ENCODE data around the gene SIAH3. TPM values are rescaled to one million over a fixed set of nuclear protein-coding genes. Genes with fewer than 3 reads are reported as not detected.
A peak's percentile ranks its signal among the peaks of the same experiment; 100 is the strongest.
"Not testable (repeated sequence)": the region's sequence is repeated elsewhere in the genome, so short reads cannot be mapped to it uniquely, and the experiment has no call there.

Gene SIAH3
- total RNA-seq, 2 donors from 2014 or later: 0.25 to 0.38 TPM

GRCh38 chr13:45756498-45756897 lies 95.1 kb downstream of the SIAH3 start:
- H3K9me3 Mint-ChIP-seq; ATAC-seq (replicated peaks in 1 of 2); H3K27me3 Mint-ChIP-seq (ENCODE audit: low read depth); H3K4me3 Mint-ChIP-seq; H3K36me3 Mint-ChIP-seq (ENCODE audit: insufficient read depth in 2 of 2); H3K4me1 Mint-ChIP-seq (ENCODE audit: low read depth); DNase-seq; H3K27ac Mint-ChIP-seq: not testable (repeated sequence)

DNA sequence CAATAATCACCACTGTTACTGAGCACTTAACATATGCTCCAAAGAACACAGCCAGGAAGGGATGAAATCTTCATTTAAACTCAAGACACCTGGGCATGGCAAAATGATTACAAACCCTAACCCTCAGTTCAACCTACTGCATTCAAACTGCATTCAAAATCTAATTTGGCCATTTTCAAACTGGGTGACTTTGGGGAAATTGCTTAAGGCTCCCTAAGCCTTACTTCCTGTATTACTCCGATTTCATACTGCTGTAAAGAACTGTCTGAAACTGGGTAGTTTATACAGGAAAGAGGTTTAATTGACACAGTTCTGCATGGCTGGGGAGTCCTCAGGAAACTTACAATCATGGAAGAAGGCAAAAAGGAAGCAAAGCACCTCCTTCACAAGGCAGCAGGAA lies 99.0 kb downstream of the SIAH3 start:
- H3K9me3 Mint-ChIP-seq: no peaks in the 10 kb centered on the region
- H3K4me1 Mint-ChIP-seq (ENCODE audit: low read depth): no peaks in the 10 kb centered on the region
- no peak for DNase-seq
- no peaks in the 10 kb centered on the region for H3K36me3 Mint-ChIP-seq (ENCODE audit: insufficient read depth in 2 of 2)
- H3K27me3 Mint-ChIP-seq (ENCODE audit: low read depth): no peaks in the 10 kb centered on the region
- H3K4me3 Mint-ChIP-seq: no peak overlapping the region
- H3K27ac Mint-ChIP-seq: no peak overlapping the region
- ATAC-seq (replicated peaks in 1 of 2): no peak

DNA sequence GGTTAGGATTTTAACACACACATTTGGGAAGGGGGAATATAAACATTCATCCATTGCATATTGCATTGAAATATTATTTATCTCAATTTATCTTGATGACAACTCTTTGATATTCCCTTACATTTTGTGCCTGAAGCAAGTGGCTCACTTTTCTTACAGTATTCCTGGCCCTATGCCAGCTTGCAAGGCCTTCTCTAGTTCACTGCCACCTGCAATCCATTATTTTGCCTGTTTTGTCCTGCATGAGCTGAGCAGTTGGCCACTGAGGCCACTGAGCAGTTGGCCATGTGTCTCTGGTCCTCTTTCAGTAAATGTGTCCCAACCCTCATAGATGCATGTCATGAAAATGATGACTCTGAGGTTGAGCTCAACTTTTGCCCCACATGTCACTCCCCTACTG lies 99.7 kb downstream of the SIAH3 start:
- H3K4me3 Mint-ChIP-seq: no peak overlapping the region
- no peak for DNase-seq
- no peak for ATAC-seq (replicated peaks in 1 of 2)
- H3K27me3 Mint-ChIP-seq (ENCODE audit: low read depth): no peaks in the 10 kb centered on the region
- no peak overlapping the region for H3K27ac Mint-ChIP-seq
- H3K36me3 Mint-ChIP-seq (ENCODE audit: insufficient read depth in 2 of 2): no peaks in the 10 kb centered on the region
- no peaks in the 10 kb centered on the region for H3K4me1 Mint-ChIP-seq (ENCODE audit: low read depth)
- no peaks in the 10 kb centered on the region for H3K9me3 Mint-ChIP-seq

- Mint-ChIP-seq H3K4me1 (ENCODE audit: low read depth) (no peaks in the 10 kb centered on the region), H3K9me3 (no peaks in the 10 kb centered on the region), H3K4me3 (no peak overlapping the region), H3K36me3 (ENCODE audit: insufficient read depth in 2 of 2) (no peaks in the 10 kb centered on the region), H3K27me3 (ENCODE audit: low read depth) (no peaks in the 10 kb centered on the region), H3K27ac (no peak overlapping the region)
- DNase-seq (no peak), ATAC-seq (replicated peaks in 1 of 2) (no peak)
Measured at GRCh38 chr13:45750566-45750965, 101.0 kb downstream of the SIAH3 start.

- DNase-seq: no peak
- Mint-ChIP-seq H3K9me3 (no peaks in the 10 kb centered on the region), H3K27me3 (ENCODE audit: low read depth) (no peaks in the 10 kb centered on the region), H3K27ac (no peak overlapping the region), H3K4me1 (ENCODE audit: low read depth) (no peaks in the 10 kb centered on the region), H3K36me3 (ENCODE audit: insufficient read depth in 2 of 2) (no peaks in the 10 kb centered on the region), H3K4me3 (no peak overlapping the region)
- ATAC-seq (replicated peaks in 1 of 2): no peak
Measured at GRCh38 chr13:45748941-45749759, 102.4 kb downstream of the SIAH3 start.

DNA sequence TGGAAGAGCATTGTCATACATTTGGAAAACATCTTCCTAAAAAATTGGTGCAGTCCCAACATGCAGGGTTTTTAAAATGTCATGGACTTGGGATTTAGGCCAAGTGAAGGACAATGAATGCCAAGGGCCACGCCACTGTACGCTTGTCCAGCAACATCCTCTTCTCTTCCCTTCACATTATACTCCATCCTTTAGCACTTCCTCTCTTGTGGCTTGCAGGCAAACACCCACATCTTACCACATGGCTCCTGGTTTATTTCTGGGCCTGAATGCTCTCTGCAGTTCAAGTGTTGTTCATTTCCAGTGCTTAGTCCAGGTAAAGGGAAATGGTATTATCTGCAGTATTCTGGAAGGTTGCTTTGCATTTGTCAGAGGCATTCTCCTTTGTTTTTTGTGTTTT lies 104.5 kb downstream of the SIAH3 start:
- H3K9me3 Mint-ChIP-seq: no peaks in the 10 kb centered on the region
- H3K4me3 Mint-ChIP-seq: no peak overlapping the region
- DNase-seq (no peak), ATAC-seq (replicated peaks in 1 of 2) (no peak)
- no peaks in the 10 kb centered on the region for H3K27me3 Mint-ChIP-seq (ENCODE audit: low read depth)
- H3K27ac Mint-ChIP-seq: no peak overlapping the region
- H3K4me1 Mint-ChIP-seq (ENCODE audit: low read depth): no peaks in the 10 kb centered on the region
- H3K36me3 Mint-ChIP-seq (ENCODE audit: insufficient read depth in 2 of 2): no peaks in the 10 kb centered on the region

DNA sequence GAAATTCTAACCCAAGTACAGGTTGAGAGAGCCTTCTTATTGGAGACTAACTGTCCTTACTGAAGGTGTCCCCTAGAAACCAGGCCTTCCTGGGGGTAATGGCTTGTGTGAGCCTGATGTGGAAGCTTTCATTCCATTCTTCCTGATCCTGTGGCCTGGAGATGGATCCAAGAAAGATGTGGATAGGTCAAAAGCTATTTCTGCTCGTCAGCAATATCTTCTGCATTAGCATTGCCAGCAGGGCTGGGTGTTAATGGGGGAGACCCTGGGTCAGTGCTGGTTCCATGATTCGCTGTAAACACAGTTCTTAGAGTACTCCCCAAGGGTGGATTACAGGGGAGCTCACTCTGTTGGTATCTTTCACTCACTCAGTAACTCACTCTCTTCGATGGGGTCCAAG lies 106.6 kb downstream of the SIAH3 start:
- H3K4me3 Mint-ChIP-seq: no peak overlapping the region
- no peaks in the 10 kb centered on the region for H3K36me3 Mint-ChIP-seq (ENCODE audit: insufficient read depth in 2 of 2)
- H3K4me1 Mint-ChIP-seq (ENCODE audit: low read depth): no peaks in the 10 kb centered on the region
- H3K27me3 Mint-ChIP-seq (ENCODE audit: low read depth): no peaks in the 10 kb centered on the region
- ATAC-seq (replicated peaks in 1 of 2): no peak
- DNase-seq: no peak
- H3K9me3 Mint-ChIP-seq: no peaks in the 10 kb centered on the region
- H3K27ac Mint-ChIP-seq: no peak overlapping the region

DNA sequence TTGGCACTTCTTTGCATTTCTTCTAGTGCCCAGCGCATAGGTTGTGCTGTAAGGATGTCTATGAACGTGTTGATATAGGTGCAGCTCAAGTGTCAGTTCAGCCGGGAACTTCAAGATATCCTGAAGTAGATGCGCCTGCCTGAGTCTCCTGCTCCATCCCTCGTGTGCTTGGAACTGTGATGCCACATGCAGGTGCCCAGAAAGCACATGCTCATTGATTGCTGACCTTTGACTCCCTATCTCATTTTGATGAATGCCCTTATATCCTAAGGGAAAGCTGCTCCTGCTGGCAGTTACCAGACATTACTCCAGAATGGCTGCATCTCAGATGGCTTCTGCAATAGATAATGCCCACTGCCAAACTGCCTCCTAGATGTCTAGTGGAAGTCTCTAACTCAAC lies 108.6 kb downstream of the SIAH3 start:
- no peaks in the 10 kb centered on the region for H3K9me3 Mint-ChIP-seq
- H3K36me3 Mint-ChIP-seq (ENCODE audit: insufficient read depth in 2 of 2): no peaks in the 10 kb centered on the region
- no peak for ATAC-seq (replicated peaks in 1 of 2)
- DNase-seq: no peak
- H3K27me3 Mint-ChIP-seq (ENCODE audit: low read depth): no peaks in the 10 kb centered on the region
- no peaks in the 10 kb centered on the region for H3K4me1 Mint-ChIP-seq (ENCODE audit: low read depth)
- H3K4me3 Mint-ChIP-seq: no peak overlapping the region
- no peak overlapping the region for H3K27ac Mint-ChIP-seq

- Mint-ChIP-seq H3K27ac (no peak overlapping the region), H3K4me3 (no peak overlapping the region), H3K36me3 (ENCODE audit: insufficient read depth in 2 of 2) (no peaks in the 10 kb centered on the region), H3K4me1 (ENCODE audit: low read depth) (no peaks in the 10 kb centered on the region), H3K9me3 (no peaks in the 10 kb centered on the region), H3K27me3 (ENCODE audit: low read depth) (no peaks in the 10 kb centered on the region)
- DNase-seq (peak in 1 of 2 donors; percentile 9), ATAC-seq (replicated peaks in 1 of 2) (peak in 1 of 2 donors; percentile 33)
Measured at GRCh38 chr13:45737571-45738017, 114.0 kb downstream of the SIAH3 start.

DNA sequence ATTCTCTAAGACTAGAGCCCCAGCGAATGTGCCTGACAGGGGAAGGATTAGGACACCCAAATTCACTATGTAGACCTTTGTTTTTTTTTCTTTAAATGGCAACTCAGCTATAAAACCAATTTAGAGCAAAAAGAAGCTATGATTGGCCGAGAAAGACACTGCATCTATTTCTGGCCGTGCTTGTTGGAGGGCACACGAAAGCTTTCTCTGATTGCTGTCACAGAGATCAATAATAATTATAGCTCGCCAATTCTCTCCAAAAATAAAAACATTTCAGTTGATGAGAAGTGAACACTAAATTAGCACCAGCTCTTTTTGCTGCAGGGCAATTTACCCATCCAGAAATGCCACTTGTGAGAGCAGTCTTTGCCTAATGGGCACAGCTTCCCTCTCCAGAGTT lies 118.2 kb downstream of the SIAH3 start:
- no peak for ATAC-seq (replicated peaks in 1 of 2)
- no peak overlapping the region for H3K4me3 Mint-ChIP-seq
- no peaks in the 10 kb centered on the region for H3K36me3 Mint-ChIP-seq (ENCODE audit: insufficient read depth in 2 of 2)
- H3K9me3 Mint-ChIP-seq: no peaks in the 10 kb centered on the region
- H3K4me1 Mint-ChIP-seq (ENCODE audit: low read depth): no peaks in the 10 kb centered on the region
- no peak for DNase-seq
- H3K27me3 Mint-ChIP-seq (ENCODE audit: low read depth): no peaks in the 10 kb centered on the region
- H3K27ac Mint-ChIP-seq: no peak overlapping the region

- ATAC-seq (replicated peaks in 1 of 2) (no peak), DNase-seq (no peak)
- no peaks in the 10 kb centered on the region for H3K9me3 Mint-ChIP-seq
- H3K27ac Mint-ChIP-seq: no peak overlapping the region
- no peak overlapping the region for H3K4me3 Mint-ChIP-seq
- no peaks in the 10 kb centered on the region for H3K27me3 Mint-ChIP-seq (ENCODE audit: low read depth)
- H3K36me3 Mint-ChIP-seq (ENCODE audit: insufficient read depth in 2 of 2): no peaks in the 10 kb centered on the region
- no peaks in the 10 kb centered on the region for H3K4me1 Mint-ChIP-seq (ENCODE audit: low read depth)
Measured at GRCh38 chr13:45732916-45733315, 118.6 kb downstream of the SIAH3 start.

GRCh38 chr13:45731455-45731854 lies 120.1 kb downstream of the SIAH3 start:
- Mint-ChIP-seq H3K27me3 (ENCODE audit: low read depth) (no peaks in the 10 kb centered on the region), H3K27ac (no peak overlapping the region), H3K9me3 (no peaks in the 10 kb centered on the region), H3K4me1 (ENCODE audit: low read depth) (no peaks in the 10 kb centered on the region), H3K4me3 (no peak overlapping the region), H3K36me3 (ENCODE audit: insufficient read depth in 2 of 2) (no peaks in the 10 kb centered on the region)
- no peak for DNase-seq
- ATAC-seq (replicated peaks in 1 of 2): no peak

DNA sequence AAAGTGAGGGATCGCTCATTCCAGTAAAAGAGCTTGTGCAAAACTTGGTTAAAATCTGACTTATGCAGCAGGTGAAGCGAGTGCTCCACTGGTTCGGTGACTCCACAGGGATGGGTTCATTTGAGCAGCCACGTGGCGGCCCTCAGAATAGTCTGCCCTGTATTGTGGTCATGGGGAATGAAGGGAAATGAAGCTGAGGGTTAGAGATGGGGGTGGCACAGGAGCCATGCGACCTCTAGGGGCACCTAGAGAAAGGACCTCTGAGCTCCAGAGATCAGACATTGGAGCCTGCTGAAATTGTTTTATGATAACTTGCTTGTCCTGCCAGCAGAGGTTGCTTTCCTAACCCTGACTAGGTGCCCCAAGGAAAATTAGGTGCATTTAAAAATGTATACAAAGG lies 122.8 kb downstream of the SIAH3 start:
- H3K4me3 Mint-ChIP-seq: no peak overlapping the region
- H3K27me3 Mint-ChIP-seq (ENCODE audit: low read depth): no peaks in the 10 kb centered on the region
- no peaks in the 10 kb centered on the region for H3K9me3 Mint-ChIP-seq
- DNase-seq: no peak
- peak in 1 of 2 donors; percentile 41 for ATAC-seq (replicated peaks in 1 of 2)
- H3K27ac Mint-ChIP-seq: no peak overlapping the region
- H3K36me3 Mint-ChIP-seq (ENCODE audit: insufficient read depth in 2 of 2): no peaks in the 10 kb centered on the region
- no peaks in the 10 kb centered on the region for H3K4me1 Mint-ChIP-seq (ENCODE audit: low read depth)
